RWPE2 (cell line): ENCODE results near the gene LRMDA.

Source experiments
- ATAC-seq: fragments of 200-7000 bp; cut with Tn5 transposase; 3 replicates; pipeline ENCODE4 v1.9.1; 2021; ENCODE audit warnings: low read depth
- DNase-seq: peaks from one replicate; pipeline ENCODE4 v3.0.0-alpha.2; 2020; ENCODE audit warnings: low spot score
- H3K27ac ChIP-seq: fragments of 450-650 bp; 2 replicates; pipeline ENCODE4 v1.5.1; 2017; ENCODE audit warnings: mild to moderate bottlenecking; ENCODE audit not compliant: poor library complexity, severe bottlenecking
- H3K27me3 ChIP-seq: fragments of 250-450 bp; sonication (Bioruptor Pico); 2 replicates; pipeline ENCODE4 v1.5.1; 2021; ENCODE audit warnings: mild to moderate bottlenecking, moderate library complexity; ENCODE audit not compliant: insufficient read depth, poor library complexity, severe bottlenecking
- H3K36me3 ChIP-seq: fragments of 250-450 bp; sonication (Bioruptor Pico); 2 replicates; pipeline ENCODE4 v1.5.1; 2020; ENCODE audit warnings: low read depth, mild to moderate bottlenecking, moderate library complexity
- H3K4me1 ChIP-seq: fragments of 250-450 bp; sonication (Bioruptor Pico); 2 replicates; pipeline ENCODE4 v1.5.1; 2021; ENCODE audit warnings: mild to moderate bottlenecking, moderate library complexity; ENCODE audit not compliant: insufficient read depth, poor library complexity, severe bottlenecking
- H3K4me3 ChIP-seq: fragments of 250-450 bp; sonication (Bioruptor Pico); 2 replicates; pipeline ENCODE4 v1.5.1; 2021; ENCODE audit warnings: mild to moderate bottlenecking, moderate library complexity; ENCODE audit not compliant: severe bottlenecking
- H3K9me3 ChIP-seq: fragments of 250-450 bp; sonication (Bioruptor Pico); 2 replicates; pipeline ENCODE4 v1.5.1; 2021; ENCODE audit warnings: mild to moderate bottlenecking, moderate library complexity; ENCODE audit not compliant: severe bottlenecking
- TF ChIP-seq, protein P1 (sequence below): fragments of 450-650 bp; IDR thresholded peaks from one replicate; pipeline ENCODE4 v1.5.1; 2017; ENCODE audit warnings: mild to moderate bottlenecking, moderate library complexity; ENCODE audit not compliant: poor library complexity, severe bottlenecking

LRMDA gene

DNA sequence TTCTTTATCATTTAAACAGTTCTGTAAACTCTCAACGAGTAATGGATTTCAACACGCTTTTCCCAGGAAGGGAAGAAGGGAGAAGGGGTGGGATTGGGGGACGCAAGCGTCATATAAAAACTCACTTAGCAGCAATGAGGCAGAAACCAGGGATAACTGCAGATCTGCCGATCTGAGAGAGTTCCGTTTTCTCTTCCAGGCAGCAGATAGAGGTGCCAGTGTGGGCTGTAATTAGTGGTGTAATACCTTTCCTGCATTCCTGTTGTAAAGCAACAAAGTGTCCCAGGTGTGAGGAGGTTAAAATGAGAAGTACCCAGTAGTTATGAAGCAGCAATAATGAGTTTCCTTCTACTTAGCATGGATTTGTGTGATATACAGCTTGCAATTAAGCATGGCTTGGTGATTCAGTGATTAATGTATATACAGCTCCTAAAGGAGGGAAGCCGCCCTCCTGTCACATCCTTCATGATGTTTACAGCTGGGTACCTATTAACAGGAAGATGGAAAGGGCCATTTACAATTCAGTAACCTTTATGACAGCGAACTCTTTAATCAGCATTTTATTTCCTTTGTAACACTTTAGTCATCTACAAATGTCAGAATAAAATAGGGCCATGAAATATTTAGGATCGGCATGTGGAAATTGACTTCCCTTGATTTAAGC, 271.9 kb downstream of the LRMDA start:
- TF ChIP-seq, protein P1, sequence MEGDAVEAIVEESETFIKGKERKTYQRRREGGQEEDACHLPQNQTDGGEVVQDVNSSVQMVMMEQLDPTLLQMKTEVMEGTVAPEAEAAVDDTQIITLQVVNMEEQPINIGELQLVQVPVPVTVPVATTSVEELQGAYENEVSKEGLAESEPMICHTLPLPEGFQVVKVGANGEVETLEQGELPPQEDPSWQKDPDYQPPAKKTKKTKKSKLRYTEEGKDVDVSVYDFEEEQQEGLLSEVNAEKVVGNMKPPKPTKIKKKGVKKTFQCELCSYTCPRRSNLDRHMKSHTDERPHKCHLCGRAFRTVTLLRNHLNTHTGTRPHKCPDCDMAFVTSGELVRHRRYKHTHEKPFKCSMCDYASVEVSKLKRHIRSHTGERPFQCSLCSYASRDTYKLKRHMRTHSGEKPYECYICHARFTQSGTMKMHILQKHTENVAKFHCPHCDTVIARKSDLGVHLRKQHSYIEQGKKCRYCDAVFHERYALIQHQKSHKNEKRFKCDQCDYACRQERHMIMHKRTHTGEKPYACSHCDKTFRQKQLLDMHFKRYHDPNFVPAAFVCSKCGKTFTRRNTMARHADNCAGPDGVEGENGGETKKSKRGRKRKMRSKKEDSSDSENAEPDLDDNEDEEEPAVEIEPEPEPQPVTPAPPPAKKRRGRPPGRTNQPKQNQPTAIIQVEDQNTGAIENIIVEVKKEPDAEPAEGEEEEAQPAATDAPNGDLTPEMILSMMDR, result no peak
- Histone ChIP-seq H3K9me3 (no peaks in the 10 kb centered on the region), H3K27me3 (peaks cover 9% of the 10 kb centered on the region), H3K36me3 (no peaks in the 10 kb centered on the region), H3K4me3 (no peak overlapping the region), H3K4me1 (no peaks in the 10 kb centered on the region), H3K27ac (no peak overlapping the region)
- ATAC-seq (no peak), DNase-seq (no peak)

DNA sequence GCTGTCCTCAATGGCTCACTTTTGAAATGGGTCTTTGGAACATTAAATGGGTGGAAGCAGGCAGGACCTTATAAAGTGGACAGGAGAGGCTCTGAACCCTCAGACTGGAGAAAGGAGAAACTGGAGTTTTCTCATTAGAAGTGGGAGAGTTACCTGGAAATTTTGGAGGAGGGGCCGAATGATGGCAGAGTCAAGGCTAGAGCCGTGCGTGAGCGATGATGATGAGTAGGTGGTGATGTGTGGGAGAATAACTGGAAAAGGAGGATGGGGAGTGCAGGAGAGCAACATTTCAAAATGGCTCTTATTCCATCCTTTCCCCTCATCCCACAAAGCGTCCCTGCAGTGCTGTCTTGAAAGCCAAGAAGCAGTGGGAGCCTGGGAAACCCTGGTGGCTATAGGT, 274.0 kb downstream of the LRMDA start:
- no peaks in the 10 kb centered on the region for H3K9me3 ChIP-seq
- ATAC-seq, result no peak
- DNase-seq, result no peak
- no peak overlapping the region for H3K27ac ChIP-seq
- TF ChIP-seq, protein P1, result no peak
- H3K4me3 ChIP-seq, result no peak overlapping the region
- no peaks in the 10 kb centered on the region for H3K4me1 ChIP-seq
- no peaks in the 10 kb centered on the region for H3K36me3 ChIP-seq
- H3K27me3 ChIP-seq, result peaks cover 10% of the 10 kb centered on the region

DNA sequence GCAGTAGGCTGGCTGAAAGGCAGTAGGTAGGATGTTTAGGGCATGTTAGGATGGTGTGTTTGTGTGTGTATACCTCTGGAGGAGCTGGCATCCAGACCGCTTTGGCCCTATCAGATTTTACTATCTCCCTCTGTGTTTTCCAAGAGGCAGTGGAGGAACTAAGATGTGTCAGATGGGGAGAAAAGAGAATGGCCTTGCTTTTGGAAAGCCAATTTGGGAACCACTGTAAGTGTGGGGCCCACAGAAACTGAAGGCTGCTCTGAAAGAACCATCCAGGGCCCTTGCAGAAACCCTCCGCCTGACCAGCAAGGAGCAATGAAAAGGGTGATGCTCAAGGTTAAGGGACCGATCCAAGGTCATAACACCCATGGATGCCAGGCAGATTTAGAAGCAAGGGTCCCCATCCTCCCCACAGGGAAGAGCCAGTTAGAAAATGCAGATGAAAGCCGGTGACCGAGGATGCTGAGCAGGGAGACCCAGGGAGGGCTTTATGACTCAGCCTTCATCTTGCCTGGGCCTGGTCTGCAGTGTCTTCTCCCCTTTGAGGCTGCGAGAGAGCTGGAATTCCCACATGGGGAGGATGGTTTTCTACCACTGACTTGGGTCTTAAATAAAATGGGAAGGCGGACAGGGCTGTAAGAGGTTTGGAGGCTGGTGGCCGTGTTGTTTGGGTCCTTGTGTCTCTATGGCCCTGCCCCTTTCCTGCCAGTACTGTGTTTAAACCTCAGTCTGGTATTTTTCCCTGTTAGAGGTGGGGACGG, 275.8 kb downstream of the LRMDA start:
- no peaks in the 10 kb centered on the region for H3K9me3 ChIP-seq
- no peak overlapping the region for H3K4me3 ChIP-seq
- ATAC-seq (no peak), DNase-seq (no peak)
- no peaks in the 10 kb centered on the region for H3K4me1 ChIP-seq
- peaks cover 23% of the 10 kb centered on the region for H3K27me3 ChIP-seq
- no peak overlapping the region for H3K27ac ChIP-seq
- TF ChIP-seq, protein P1, result no peak
- no peaks in the 10 kb centered on the region for H3K36me3 ChIP-seq

DNA sequence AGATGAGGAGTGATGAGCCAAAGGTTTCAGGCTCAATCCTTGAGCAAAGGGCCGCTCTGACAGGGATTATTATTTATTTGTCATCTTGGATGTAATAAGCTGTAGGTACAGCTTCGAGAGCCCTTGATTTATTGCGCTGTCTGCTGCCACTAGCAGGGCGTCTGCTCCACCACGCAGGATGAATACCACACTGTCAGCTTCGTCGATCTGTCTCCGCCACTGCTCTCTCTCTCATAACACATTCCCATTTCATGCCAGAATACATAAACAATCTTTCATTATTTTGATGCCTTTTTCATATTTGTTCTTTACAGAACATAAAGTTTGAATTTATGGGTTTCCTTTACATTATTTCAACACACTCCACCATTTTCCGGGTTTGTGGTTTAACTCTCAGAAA, 276.6 kb downstream of the LRMDA start:
- Histone ChIP-seq H3K4me3 (no peak overlapping the region), H3K27me3 (peaks cover 26% of the 10 kb centered on the region), H3K36me3 (no peaks in the 10 kb centered on the region), H3K4me1 (no peaks in the 10 kb centered on the region), H3K27ac (no peak overlapping the region), H3K9me3 (no peaks in the 10 kb centered on the region)
- DNase-seq (no peak), ATAC-seq (no peak)
- TF ChIP-seq, protein P1, result no peak

DNA sequence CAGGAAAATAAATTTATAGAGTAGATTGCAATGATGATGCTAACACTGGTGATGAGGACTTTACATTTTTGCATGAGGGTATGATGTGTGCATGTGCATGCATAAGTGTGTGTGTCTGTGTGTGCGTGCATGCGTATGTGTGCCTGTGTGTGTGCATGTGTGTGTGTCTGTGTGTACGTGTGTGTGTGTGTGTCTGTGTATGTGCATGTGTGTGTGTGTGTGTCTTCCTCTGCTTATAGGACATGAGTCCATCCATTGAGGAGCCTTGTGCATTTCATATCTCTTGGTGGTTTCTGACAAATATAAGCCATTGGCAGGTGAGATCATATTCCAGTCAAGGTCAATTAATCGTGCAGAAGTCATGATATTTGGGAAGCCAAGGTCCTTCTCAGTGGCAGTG, 277.8 kb downstream of the LRMDA start:
- H3K4me3 ChIP-seq, result no peak overlapping the region
- H3K27me3 ChIP-seq, result peaks cover 29% of the 10 kb centered on the region
- no peak for ATAC-seq
- no peaks in the 10 kb centered on the region for H3K36me3 ChIP-seq
- H3K4me1 ChIP-seq, result no peaks in the 10 kb centered on the region
- no peak overlapping the region for H3K27ac ChIP-seq
- H3K9me3 ChIP-seq, result no peaks in the 10 kb centered on the region
- no peak for DNase-seq
- TF ChIP-seq, protein P1, result no peak
